Gastrocnemius medialis (tissue), 4 donors: ENCODE results near the gene PSMA1. TPM values are rescaled to one million over a fixed set of nuclear protein-coding genes. Genes with fewer than 3 reads are reported as not detected.

ENCODE experiments used
- ATAC-seq, 2 donors: fragments of 150-250 bp; one replicate each; pipeline ENCODE4 v1.9.1; 2016
- DNase-seq, 2 donors: peaks; one replicate each; pipeline ENCODE4 v3.0.0-alpha.2; 2019
- H3K27ac ChIP-seq, 4 donors: fragments of 200-600 bp; sonication (generic); 1 replicate in 1 of 4; 2 replicates in 3 of 4; pipeline ENCODE4 v1.5.1; 2016 to 2018; ENCODE audit warnings: mild to moderate bottlenecking in 2 of 4, moderate library complexity in 1 of 4
- H3K27me3 ChIP-seq, 3 donors: fragments of 200-600 bp; sonication (generic) in 2 of 3; 1 replicate in 1 of 3; 2 replicates in 2 of 3; pipeline versions ENCODE4 v1.5.1 to v1.6.0; 2016 to 2019; ENCODE audit warnings: mild to moderate bottlenecking in 1 of 3, moderate library complexity in 1 of 3
- H3K36me3 ChIP-seq, 2 donors: fragments of 200-600 bp; sonication (generic) in 1 of 2; one replicate each; pipeline ENCODE4 v1.5.1; 2017 to 2018
- H3K4me1 ChIP-seq, 2 donors: fragments of 200-600 bp; sonication (generic) in 1 of 2; one replicate each; pipeline ENCODE4 v1.5.1; 2016 to 2017; ENCODE audit warnings: mild to moderate bottlenecking in 2 of 2
- H3K4me3 ChIP-seq, 4 donors: fragments of 200-600 bp; sonication (generic) in 3 of 4; 1 replicate in 1 of 4; 2 replicates in 3 of 4; pipeline ENCODE4 v1.5.1; 2016 to 2019; ENCODE audit warnings: mild to moderate bottlenecking in 2 of 4
- H3K9me3 ChIP-seq, 3 donors: fragments of 200-600 bp; sonication (generic) in 2 of 3; 1 replicate in 1 of 3; 2 replicates in 2 of 3; pipeline ENCODE4 v1.5.1; 2016 to 2019
- POLR2A ChIP-seq, 2 donors: fragments of 450-650 bp; IDR thresholded peaks; one replicate each; pipeline ENCODE4 v1.6.1; 2017; ENCODE audit warnings: antibody characterized with exemption in 2 of 2, mild to moderate bottlenecking in 2 of 2, moderate library complexity in 2 of 2
- in situ Hi-C, 4 donors: fragments of 200-750 bp; cut with MboI; loops; one replicate each; pipeline versions ENCODE4 v1.15.0 to v1.8.0; 2017; ENCODE audit warnings: low sequenced_read_pairs in 4 of 4
- intact Hi-C: fragments of 100-400 bp; cut with DNase I; formaldehyde crosslinking; loops from one replicate; pipeline ENCODE4 v1.15.1; 2023; ENCODE audit warnings: low total_unique reads
- total RNA-seq, 4 donors: library from RNA; depleted of rRNA; stranded (reverse); fragments of >200 nt; gene quantifications; one replicate each; pipeline versions ENCODE4 v1.1.0 to v1.2.3, GENCODE V29; 2016
- TF ChIP-seq, protein P1 (sequence below), 5 experiments: fragments of 450-650 bp in 3 of 5; fragments of 200-600 bp in 2 of 5; sonication (generic) in 2 of 5; IDR thresholded peaks in 4 of 5; conservative IDR thresholded peaks in 1 of 5; 1 replicate in 4 of 5; 2 replicates in 1 of 5; pipeline ENCODE4 v1.5.1; 2016 to 2019; ENCODE audit warnings: antibody characterized with exemption in 5 of 5, mild to moderate bottlenecking in 3 of 5, moderate library complexity in 3 of 5

PSMA1 gene
- total RNA-seq, 4 donors from 2014 or later: 202 to 215 (median 206) TPM

DNA sequence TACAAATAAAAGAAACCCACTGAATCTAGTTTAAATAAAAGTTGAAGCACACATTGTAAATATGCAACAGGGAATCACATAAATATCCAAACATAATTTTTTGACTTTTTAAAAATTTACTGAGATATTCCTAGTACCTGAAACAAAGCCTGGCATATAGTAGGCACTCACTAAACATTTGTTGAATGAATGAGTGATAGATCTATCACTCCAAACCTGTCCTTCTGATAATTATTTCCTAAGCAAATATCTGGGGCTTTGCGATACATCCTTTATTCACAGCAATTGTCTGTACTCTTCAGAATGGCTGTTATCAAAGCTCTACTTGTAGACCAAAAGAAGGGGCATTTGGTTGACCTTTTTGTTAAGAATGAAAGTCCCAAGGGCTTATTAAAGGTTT is 2.6 kb upstream of the PSMA1 start:
- in situ Hi-C loops (loop anchor here in 3 of 4 donors (10.0 to 25.0 kb wide), 2 partner anchors 364 to 372 kb away; partner anchors contain the start of gene CYP2R1 (in 3 of the 3)), intact Hi-C loops (loop anchor here (5.0 kb wide), 1 partner anchor 166 kb away; the partner anchor contains the start of gene RRAS2)
- Histone ChIP-seq H3K4me3 (no peak overlapping the region), H3K27me3 (no peaks in the 10 kb centered on the region), H3K36me3 (peaks cover 0 to 2% of the 10 kb centered on the region in 2 donors), H3K9me3 (no peaks in the 10 kb centered on the region), H3K4me1 (peaks cover 19 to 22% of the 10 kb centered on the region in 2 donors), H3K27ac (no peak overlapping the region)
- DNase-seq (no peak), ATAC-seq (no peak)
- TF ChIP-seq, protein P1, sequence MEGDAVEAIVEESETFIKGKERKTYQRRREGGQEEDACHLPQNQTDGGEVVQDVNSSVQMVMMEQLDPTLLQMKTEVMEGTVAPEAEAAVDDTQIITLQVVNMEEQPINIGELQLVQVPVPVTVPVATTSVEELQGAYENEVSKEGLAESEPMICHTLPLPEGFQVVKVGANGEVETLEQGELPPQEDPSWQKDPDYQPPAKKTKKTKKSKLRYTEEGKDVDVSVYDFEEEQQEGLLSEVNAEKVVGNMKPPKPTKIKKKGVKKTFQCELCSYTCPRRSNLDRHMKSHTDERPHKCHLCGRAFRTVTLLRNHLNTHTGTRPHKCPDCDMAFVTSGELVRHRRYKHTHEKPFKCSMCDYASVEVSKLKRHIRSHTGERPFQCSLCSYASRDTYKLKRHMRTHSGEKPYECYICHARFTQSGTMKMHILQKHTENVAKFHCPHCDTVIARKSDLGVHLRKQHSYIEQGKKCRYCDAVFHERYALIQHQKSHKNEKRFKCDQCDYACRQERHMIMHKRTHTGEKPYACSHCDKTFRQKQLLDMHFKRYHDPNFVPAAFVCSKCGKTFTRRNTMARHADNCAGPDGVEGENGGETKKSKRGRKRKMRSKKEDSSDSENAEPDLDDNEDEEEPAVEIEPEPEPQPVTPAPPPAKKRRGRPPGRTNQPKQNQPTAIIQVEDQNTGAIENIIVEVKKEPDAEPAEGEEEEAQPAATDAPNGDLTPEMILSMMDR (IDR thresholded peaks at IDR 0.05 in 4 of 5, conservative IDR thresholded peaks at IDR 0.05 in 1 of 5): no peak
- TF ChIP-seq POLR2A (IDR thresholded peaks at IDR 0.05): no peak

DNA sequence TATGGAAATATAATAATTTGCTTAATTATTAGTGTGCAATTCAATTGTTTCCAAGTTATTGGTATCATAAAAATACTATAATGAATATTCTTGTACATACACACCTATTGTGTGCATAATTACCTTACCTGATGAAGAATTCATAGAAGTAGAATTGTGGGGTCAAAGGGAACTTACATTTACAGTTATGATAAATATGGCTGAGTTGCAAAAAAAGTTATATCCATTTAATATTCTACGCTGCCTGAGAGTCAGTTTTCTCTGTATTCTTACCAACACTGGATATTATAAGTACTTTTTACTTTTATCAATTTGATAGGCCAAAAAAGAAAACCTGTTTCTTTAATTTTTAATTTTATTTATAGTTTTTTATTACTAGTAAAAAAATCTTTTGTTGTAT is 2.1 kb upstream of the PSMA1 start:
- no peak for TF ChIP-seq POLR2A (IDR thresholded peaks at IDR 0.05)
- TF ChIP-seq, protein P1 (IDR thresholded peaks at IDR 0.05 in 4 of 5, conservative IDR thresholded peaks at IDR 0.05 in 1 of 5): no peak
- H3K4me1 ChIP-seq: peaks cover 21 to 25% of the 10 kb centered on the region in 2 donors
- H3K9me3 ChIP-seq: no peaks in the 10 kb centered on the region
- intact Hi-C loops (loop anchor here (5.0 kb wide), 1 partner anchor 165 kb away; the partner anchor contains the start of gene RRAS2), in situ Hi-C loops (loop anchor here in 3 of 4 donors (10.0 to 25.0 kb wide), 2 partner anchors 365 to 373 kb away; partner anchors contain the start of gene CYP2R1 (in 3 of the 3))
- no peak overlapping the region for H3K4me3 ChIP-seq
- peaks cover 0 to 7% of the 10 kb centered on the region in 2 donors for H3K36me3 ChIP-seq
- DNase-seq (no peak), ATAC-seq (no peak)
- no peaks in the 10 kb centered on the region for H3K27me3 ChIP-seq
- H3K27ac ChIP-seq: no peak overlapping the region

DNA sequence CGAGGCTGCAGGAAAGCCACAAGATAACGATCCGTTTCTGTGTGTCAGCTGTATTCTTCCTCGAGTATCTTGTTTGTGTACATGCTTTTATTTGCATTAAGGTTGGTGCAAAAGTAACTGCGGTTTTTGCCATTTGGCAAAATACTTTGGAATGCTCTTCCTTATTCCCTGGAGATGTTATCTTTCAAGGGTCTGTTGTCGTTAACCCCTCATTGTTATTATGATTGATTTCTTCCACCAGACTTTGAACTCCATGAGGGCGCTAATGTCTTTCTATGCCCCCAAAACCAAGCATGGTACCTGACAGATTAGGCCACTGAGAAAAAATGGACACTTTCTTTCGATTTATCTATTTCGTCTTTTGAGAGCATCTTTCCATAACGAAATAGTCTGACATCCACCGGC is 563 bp upstream of the PSMA1 start:
- ATAC-seq (no peak), DNase-seq (no peak)
- peaks cover 21 to 25% of the 10 kb centered on the region in 2 donors for H3K4me1 ChIP-seq
- TF ChIP-seq, protein P1 (IDR thresholded peaks at IDR 0.05 in 4 of 5, conservative IDR thresholded peaks at IDR 0.05 in 1 of 5): no peak
- no peak for TF ChIP-seq POLR2A (IDR thresholded peaks at IDR 0.05)
- H3K9me3 ChIP-seq: no peaks in the 10 kb centered on the region
- H3K27ac ChIP-seq: peak overlapping the region; percentile 88 to 94 (median 90)
- in situ Hi-C loops: loop anchor here in 3 of 4 donors (10.0 to 25.0 kb wide), 2 partner anchors 367 to 374 kb away; partner anchors contain the start of gene CYP2R1 (in 3 of the 3)
- peaks cover 0 to 22% of the 10 kb centered on the region in 2 donors for H3K36me3 ChIP-seq
- H3K4me3 ChIP-seq: peak overlapping the region; percentile 67 to 87 (median 82)
- intact Hi-C loops: loop anchor here (1.0 to 5.0 kb wide), 3 partner anchors 21 to 371 kb away; partner anchors contain the start of genes COPB1 and RRAS2
- H3K27me3 ChIP-seq: no peaks in the 10 kb centered on the region

DNA sequence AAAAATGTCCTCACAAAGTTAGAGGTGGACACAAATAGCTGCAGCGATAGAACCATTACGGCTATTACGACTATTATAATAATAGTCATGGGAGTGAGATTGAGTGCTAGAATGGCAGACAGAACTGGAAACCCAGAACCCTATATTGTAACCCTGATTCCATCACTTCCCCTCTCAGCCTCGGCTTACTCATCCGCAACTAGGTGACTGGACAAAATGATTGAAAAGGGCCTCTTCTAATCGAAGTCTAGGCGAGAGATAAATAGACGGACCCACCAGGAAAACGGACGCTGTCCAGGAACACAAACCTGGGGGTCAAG is 629 bp downstream of the PSMA1 start:
- intact Hi-C loops: no loop called here
- H3K4me1 ChIP-seq: peaks cover 21 to 25% of the 10 kb centered on the region in 2 donors
- peak overlapping the region; percentile 67 to 87 (median 82) for H3K4me3 ChIP-seq
- DNase-seq (no peak), ATAC-seq (peak; percentile 3 to 15)
- in situ Hi-C loops: loop anchor here in 1 of 4 donors (10.0 to 25.0 kb wide), 2 partner anchors 55 to 368 kb away; partner anchors contain the start of gene CYP2R1
- peaks cover 0 to 34% of the 10 kb centered on the region in 2 donors for H3K36me3 ChIP-seq
- TF ChIP-seq, protein P1 (IDR thresholded peaks at IDR 0.05 in 4 of 5, conservative IDR thresholded peaks at IDR 0.05 in 1 of 5): no peak
- TF ChIP-seq POLR2A (IDR thresholded peaks at IDR 0.05): no peak
- peak overlapping the region; percentile 88 to 94 (median 90) for H3K27ac ChIP-seq
- H3K9me3 ChIP-seq: no peaks in the 10 kb centered on the region
- H3K27me3 ChIP-seq: no peaks in the 10 kb centered on the region
